K562 (cell line): Measurements from ENCODE around the gene LNX2. TPM values are rescaled to one million over a fixed set of nuclear protein-coding genes. Genes with fewer than 3 reads are reported as not detected.

ENCODE experiments used
- CGGBP1 ChIP-seq: fragments of 250-450 bp; sonication (Bioruptor Pico); IDR thresholded peaks from 2 replicates; pipeline ENCODE4 v1.9.0; 2021; ENCODE audit warnings: mild to moderate bottlenecking
- E2F1 ChIP-seq: sonication (generic); formaldehyde crosslinking; IDR thresholded peaks from 2 replicates; pipeline ENCODE4 v1.8.1; 2023; ENCODE audit warnings: mild to moderate bottlenecking, missing genetic modification reagents, moderate library complexity
- FOXP4 ChIP-seq: sonication (generic); formaldehyde crosslinking; IDR thresholded peaks from 2 replicates; pipeline ENCODE4 v1.8.0; 2022; ENCODE audit warnings: mild to moderate bottlenecking, missing genetic modification reagents, borderline replicate concordance
- GTF2E2 ChIP-seq: fragments of 200-800 bp; sonication (Bioruptor generic); IDR thresholded peaks from 2 replicates; pipeline ENCODE4 v1.6.1; 2016; ENCODE audit warnings: missing genetic modification characterization, missing compliant biosample characterization
- HMBOX1 ChIP-seq: sonication (generic); IDR thresholded peaks from 2 replicates; pipeline ENCODE4 v1.6.1; 2016
- HMG20B ChIP-seq: fragments of 250-450 bp; sonication (Bioruptor Pico); IDR thresholded peaks from 2 replicates; pipeline ENCODE4 v1.5.0; 2021; ENCODE audit warnings: mild to moderate bottlenecking
- LEF1 ChIP-seq: fragments of 450-650 bp; IDR thresholded peaks from 2 replicates; pipeline ENCODE4 v1.6.1; 2016; ENCODE audit warnings: mild to moderate bottlenecking
- MNT ChIP-seq, 2 experiments: fragments of 450-650 bp; conservative IDR thresholded peaks; 2 replicates each; pipeline ENCODE4 v1.6.1; 2017; ENCODE audit warnings: mild to moderate bottlenecking in 2 of 2, moderate library complexity in 2 of 2
- MYC ChIP-seq, 2 experiments: fragments of 250-450 bp in 1 of 2; sonication (Bioruptor Pico) in 1 of 2; IDR thresholded peaks; 2 replicates each; pipeline versions ENCODE4 v1.5.1 to v1.6.1; 2012 to 2021; ENCODE audit warnings: low read depth in 2 of 2, borderline replicate concordance in 1 of 2, improper control_type of control experiment in 1 of 2, low read length in 1 of 2, mild to moderate bottlenecking in 1 of 2, moderate library complexity in 1 of 2
- NCOA1 ChIP-seq: fragments of 450-650 bp; IDR thresholded peaks from 2 replicates; pipeline ENCODE4 v1.6.1; 2016; ENCODE audit warnings: low read depth
- PRDM10 ChIP-seq: fragments of 450-650 bp; IDR thresholded peaks from 2 replicates; pipeline ENCODE4 v1.6.1; 2018; ENCODE audit not compliant: partially characterized antibody
- RBBP5 ChIP-seq: fragments of 200-600 bp; sonication (generic); IDR thresholded peaks from 2 replicates; pipeline ENCODE4 v1.6.1; 2012; ENCODE audit warnings: borderline replicate concordance, mild to moderate bottlenecking, low read length, control low read depth, inconsistent platforms; ENCODE audit not compliant: insufficient read depth, poor library complexity, severe bottlenecking
- TEAD1 ChIP-seq, 2 experiments: fragments of 450-650 bp in 1 of 2; sonication (generic) in 1 of 2; formaldehyde crosslinking; IDR thresholded peaks; 2 replicates each; pipeline versions ENCODE4 v1.4.0 to v1.8.0; 2020 to 2022; ENCODE audit warnings: mild to moderate bottlenecking in 2 of 2, missing genetic modification reagents in 1 of 2
- ZEB2 ChIP-seq: fragments of 450-650 bp; IDR thresholded peaks from 2 replicates; pipeline ENCODE4 v1.6.1; 2016
- ZNF408 ChIP-seq: fragments of 250-450 bp; sonication (Bioruptor Pico); IDR thresholded peaks from 2 replicates; pipeline ENCODE4 v1.4.0; 2020; ENCODE audit warnings: low read depth, mild to moderate bottlenecking, moderate library complexity
- ZNF77 ChIP-seq: fragments of 250-450 bp; sonication (Bioruptor Pico); IDR thresholded peaks from 2 replicates; pipeline ENCODE4 v1.5.0; 2020
- polyA plus RNA-seq, 8 experiments: library from polyadenylated mRNA; depleted of rRNA in 4 of 8; stranded (reverse) in 5 of 8; unstranded in 3 of 8; fragments of >200 nt; fragmentation: Nextera tagmentation in 2 of 8; fragmentation: Illumina TruSeq in 1 of 8; extraction: Ambion mirVana in 2 of 8; extraction: Trizol in 1 of 8; gene quantifications; 2 replicates each; pipeline versions ENCODE4 v1.2.1 to v1.2.3, GENCODE V29; 2011 to 2014; ENCODE audit warnings: inconsistent platforms in 1 of 8, missing spikeins in 1 of 8
- total RNA-seq, 7 experiments: library from RNA; depleted of rRNA in 6 of 7; stranded (reverse); fragments of >200 nt in 6 of 7; fragmentation: Illumina TruSeq in 2 of 7; extraction: Trizol in 2 of 7; gene quantifications; 2 replicates each; pipeline versions ENCODE4 v1.2.1 to v1.2.3, GENCODE V29; 2011 to 2021; ENCODE audit warnings: low replicate concordance in 1 of 7

The LNX2 gene
- total and polyA plus RNA-seq, 9 of the 15 experiments (the other 6 are each of a cell fraction or from before 2014, with no cell fraction given) = 1.5 to 5.5 (median 4.0) TPM

- no peak for TF ChIP-seq E2F1 (CRISPR knock-in tag)
- TF ChIP-seq CGGBP1 (CRISPR knock-in tag) = peak; percentile 57; the same call in 1 of the 2 replicates
- TF ChIP-seq LEF1 = no peak
- 0 out of 2 replicates have a peak, but pooled peaks have one; percentile 33 for TF ChIP-seq GTF2E2 (tag)
- no peak for TF ChIP-seq NCOA1
- TF ChIP-seq PRDM10 = peak; percentile 26
- TF ChIP-seq FOXP4 (CRISPR knock-in tag) = no peak
- TF ChIP-seq RBBP5 = peak; percentile 38
- TF ChIP-seq ZNF77 (CRISPR knock-in tag) = no peak
- peak in 1 of 2 experiments; percentile 44; a peak in 1 of 4 replicates for TF ChIP-seq MNT (conservative IDR thresholded peaks at IDR 0.05)
- TF ChIP-seq ZEB2 = peak; percentile 13; the same call in 1 of the 2 replicates
- TF ChIP-seq HMG20B = no peak
- TF ChIP-seq ZNF408 = no peak
- no peak for TF ChIP-seq TEAD1 (CRISPR knock-in tag; IDR thresholded peaks at IDR 0.05)
- no peak for TF ChIP-seq HMBOX1
- TF ChIP-seq MYC (IDR thresholded peaks at IDR 0.05; ENCODE audit: low read depth, low read length) = 0 out of 2 replicates have a peak, but pooled peaks have one; percentile 25
- no peak for TF ChIP-seq MYC (CRISPR knock-in tag; IDR thresholded peaks at IDR 0.05; ENCODE audit: borderline replicate concordance, low read depth)
Observed at GRCh38 chr13:27620377-27621115, at the start of gene LNX2 (continued).
